ENCODE data around the gene LSAMP.
"Not testable (repeated sequence)": the region's sequence is repeated elsewhere in the genome, so short reads cannot be mapped to it uniquely, and the experiment has no call there.

Gene LSAMP

DNA sequence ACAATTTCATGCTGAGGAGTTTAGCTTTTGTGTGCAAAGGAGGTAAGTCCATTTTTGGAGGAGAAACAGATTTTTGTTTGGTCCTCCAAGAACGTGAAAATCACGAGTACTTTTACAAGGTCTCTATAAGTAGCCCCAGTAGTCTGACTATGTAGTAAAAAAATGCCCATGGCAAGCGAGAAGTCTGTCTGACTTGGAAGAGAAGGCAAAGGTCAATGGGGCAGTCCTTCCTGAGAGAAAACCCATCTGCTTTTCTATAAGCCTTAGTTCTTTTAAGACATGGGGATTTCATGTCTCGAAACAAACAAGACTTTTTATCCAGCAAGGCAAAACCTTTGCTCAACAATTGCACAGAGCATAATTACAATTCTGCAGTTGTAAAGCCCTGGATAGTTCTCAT, 638.8 kb downstream of the LSAMP start:
- DNase-seq: no peak

DNA sequence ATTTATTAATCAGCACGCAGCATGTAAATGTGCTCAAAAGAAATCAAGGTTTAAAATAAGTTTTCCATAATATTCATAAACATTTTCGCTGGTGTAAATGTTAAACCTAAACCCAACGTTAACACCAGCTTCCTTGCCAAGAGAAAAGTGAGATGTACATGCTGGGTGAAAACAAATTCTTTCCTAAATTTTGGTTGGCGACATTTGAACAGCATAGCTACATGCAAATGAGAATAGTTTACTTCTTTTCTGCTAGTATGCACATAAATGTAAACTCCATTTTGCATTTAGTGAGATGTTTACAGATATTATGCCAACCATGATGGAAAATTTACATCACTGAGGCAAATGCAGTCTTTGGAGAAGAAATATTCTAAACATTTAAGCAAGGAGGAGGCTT, 639.8 kb downstream of the LSAMP start:
- DNase-seq: no peak

- no peak for DNase-seq
Measured at GRCh38 chr3:115804713-115805119, 640.6 kb downstream of the LSAMP start.

- no peak for DNase-seq
Measured at GRCh38 chr3:115804200-115804599, 641.1 kb downstream of the LSAMP start.

DNA sequence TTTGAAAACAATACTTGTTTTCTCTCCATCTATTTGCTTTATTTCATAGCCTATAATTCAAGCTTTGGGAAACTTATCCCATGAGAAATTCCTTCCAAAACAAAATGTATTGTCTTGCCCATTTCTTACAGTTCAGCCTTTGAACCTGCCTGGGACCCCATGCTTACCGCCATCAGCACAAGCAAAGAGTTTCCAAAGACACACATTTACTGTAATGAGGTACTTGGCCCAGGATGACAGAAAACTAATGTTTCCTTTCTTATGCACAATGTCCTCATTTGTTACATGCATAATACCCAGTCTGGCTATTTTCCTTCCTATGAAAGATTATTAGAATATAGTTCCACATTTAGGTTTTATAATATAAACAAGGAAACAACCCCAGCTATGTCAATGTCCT, 641.6 kb downstream of the LSAMP start:
- DNase-seq: no peak

GRCh38 chr3:115800489-115801075, 644.7 kb downstream of the LSAMP start:
- DNase-seq: no peak

DNA sequence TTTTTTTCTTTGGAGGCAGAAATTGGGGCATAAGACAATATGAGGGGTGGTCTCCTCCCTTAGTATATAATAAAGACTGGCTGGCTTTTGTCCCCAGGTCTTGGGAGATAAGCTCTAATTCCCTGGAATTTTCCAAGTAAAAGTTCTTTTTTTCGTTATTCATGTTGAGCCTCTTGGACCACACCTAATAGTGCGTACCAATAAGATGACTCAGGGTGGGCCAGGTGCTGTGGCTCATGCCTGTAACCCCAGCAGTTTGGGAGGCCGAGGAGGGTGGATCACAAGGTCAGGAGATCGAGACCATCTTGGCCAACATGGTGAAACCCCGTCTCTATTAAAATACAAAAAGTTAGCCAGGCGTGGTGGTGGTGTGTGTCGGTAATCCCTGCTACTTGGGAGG, 645.2 kb downstream of the LSAMP start:
- not testable (repeated sequence) for DNase-seq

DNA sequence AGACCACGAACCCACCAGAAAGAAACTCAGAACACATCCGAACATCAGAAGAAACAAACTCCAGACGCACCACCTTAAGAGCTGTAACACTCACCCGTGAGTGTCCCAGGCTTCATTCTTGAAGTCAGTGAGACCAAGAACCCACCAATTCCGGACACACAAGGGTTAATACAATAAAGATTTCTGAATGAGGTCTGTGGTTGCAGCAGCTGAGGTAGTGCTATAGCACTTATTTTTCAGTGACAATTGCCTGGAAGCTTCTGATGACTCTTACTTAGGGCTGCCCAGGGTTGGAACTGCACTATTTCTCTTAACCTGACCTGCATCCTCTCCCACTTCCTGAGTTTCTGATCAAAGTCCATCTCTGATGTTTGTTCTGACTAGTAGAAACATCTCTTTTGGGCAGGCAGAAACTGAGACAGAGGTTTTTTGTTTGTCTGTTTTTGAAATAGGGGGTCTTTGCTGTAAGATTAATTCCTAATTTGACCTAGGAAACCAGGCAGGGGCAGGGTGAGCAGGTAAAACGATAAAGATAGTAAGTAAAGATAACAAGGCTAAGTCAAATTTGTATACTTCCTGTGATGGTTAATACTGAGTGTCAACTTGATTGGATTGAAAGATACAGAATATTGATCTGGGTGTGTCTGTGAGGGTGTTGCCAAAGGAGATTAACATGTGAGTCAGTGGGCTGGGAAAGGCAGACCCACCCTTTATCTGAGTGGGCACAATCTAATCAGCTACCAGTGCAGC, 652.9 kb downstream of the LSAMP start:
- no peak for DNase-seq

- not testable (repeated sequence) for DNase-seq
Measured at GRCh38 chr3:115791271-115792153, 653.8 kb downstream of the LSAMP start.

GRCh38 chr3:115790759-115791158, 654.5 kb downstream of the LSAMP start:
- no peak for DNase-seq

DNA sequence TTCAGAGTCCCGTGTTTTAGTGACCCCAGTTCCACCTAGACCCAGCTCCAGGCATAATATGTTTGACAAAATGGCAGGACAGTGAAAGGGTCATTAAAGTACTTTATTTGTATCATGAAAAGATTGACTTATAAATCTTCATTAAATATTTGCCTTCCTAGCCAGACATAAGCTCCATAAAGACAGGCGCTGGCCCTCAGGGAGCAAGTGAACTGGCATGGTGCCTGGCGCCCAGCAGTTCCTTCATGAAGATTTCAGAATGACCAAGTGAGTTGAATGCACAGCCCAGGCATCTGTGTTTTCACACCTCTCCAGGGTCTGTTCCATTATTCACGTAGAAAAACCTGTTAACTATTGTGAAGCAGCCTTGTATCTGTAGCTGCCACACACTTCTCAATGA, 655.8 kb downstream of the LSAMP start:
- no peak for DNase-seq

- no peak for DNase-seq
Measured at GRCh38 chr3:115788921-115789470, 656.3 kb downstream of the LSAMP start.

GRCh38 chr3:115787818-115788217, 657.5 kb downstream of the LSAMP start:
- DNase-seq: no peak

GRCh38 chr3:115785782-115786181, 659.5 kb downstream of the LSAMP start:
- DNase-seq: peak in 1 of 58 donors; percentile 7

- peak in 16 of 58 donors; percentile 1 to 18 (median 6) for DNase-seq
Measured at GRCh38 chr3:115784739-115785536, 660.3 kb downstream of the LSAMP start.

- DNase-seq: peak; percentile 25 to 90 (median 71)
Measured at GRCh38 chr3:115783938-115784738, 661.1 kb downstream of the LSAMP start.

DNA sequence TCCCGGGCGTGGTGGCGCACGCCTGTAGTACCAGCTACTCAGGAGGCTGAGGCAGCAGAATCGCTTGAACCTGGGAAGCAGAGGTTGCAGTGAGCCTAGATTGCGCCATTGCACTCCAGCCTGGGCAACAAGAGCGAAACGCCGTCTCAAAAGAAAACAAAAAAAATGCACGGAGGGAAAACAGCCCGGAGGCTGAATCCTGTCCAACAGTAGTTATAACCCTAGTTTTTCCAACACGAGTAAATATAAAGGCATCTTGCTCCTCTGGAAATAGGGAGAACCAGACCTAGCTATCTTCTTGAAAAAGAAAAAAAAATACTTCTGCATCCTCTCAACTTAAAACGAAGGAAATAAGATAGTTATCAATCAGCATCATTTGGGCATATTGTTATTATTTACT, 661.9 kb downstream of the LSAMP start:
- not testable (repeated sequence) for DNase-seq

DNA sequence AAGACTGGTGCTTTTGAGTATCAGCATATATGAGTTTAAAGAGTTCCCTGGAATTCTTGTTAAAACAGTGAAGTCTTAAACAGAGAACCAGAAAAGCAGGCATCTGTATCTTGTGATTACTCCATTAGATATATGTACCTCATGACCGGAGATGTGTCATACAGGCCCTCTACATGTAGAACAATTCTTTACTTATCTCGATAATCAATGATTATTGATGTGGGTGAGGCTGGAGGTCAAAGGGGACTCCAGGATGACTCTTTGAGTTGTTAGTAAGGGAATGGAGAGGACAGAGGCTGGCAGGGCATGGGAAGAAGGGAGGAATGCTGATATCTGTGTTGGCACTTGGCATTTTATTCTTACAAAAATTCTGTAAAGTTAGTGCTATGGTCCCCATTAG, 666.3 kb downstream of the LSAMP start:
- DNase-seq: no peak

DNA sequence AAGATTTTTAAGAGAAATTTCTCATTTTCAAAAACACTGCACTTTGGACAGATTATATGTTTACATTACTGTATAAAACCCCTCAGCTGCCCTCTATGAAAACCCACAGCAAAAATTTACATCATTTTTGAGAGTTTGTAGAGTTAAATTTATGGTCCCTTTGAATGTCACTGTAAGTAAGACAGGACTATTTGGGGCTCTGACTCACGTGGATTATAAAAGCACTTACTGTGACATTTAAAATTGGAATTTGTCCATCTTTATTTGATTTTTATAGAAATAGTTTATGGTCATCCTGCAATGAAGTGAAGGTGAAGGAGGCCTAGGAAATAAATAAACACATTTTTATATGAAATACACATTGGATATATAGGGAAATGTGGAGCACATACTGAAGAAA, 672.3 kb downstream of the LSAMP start:
- DNase-seq: no peak

- DNase-seq: no peak
Measured at GRCh38 chr3:115768661-115769060, 676.6 kb downstream of the LSAMP start.
